ENCODE results near the gene DYRK4. TPM values are rescaled to one million over a fixed set of nuclear protein-coding genes. Genes with fewer than 3 reads are reported as not detected.

Gene DYRK4
- total RNA-seq, 1 donor from 2014 or later: 6.7 TPM

- no peaks in the 10 kb centered on the region for H3K36me3 Mint-ChIP-seq (ENCODE audit: unreplicated experiment)
- peaks cover 4% of the 10 kb centered on the region for H3K27me3 Mint-ChIP-seq (ENCODE audit: unreplicated experiment)
- DNase-seq: peak; percentile 84
- H3K4me3 Mint-ChIP-seq (ENCODE audit: unreplicated experiment): peak within 1 kb of the TSS; percentile 89
- H3K27ac Mint-ChIP-seq (ENCODE audit: unreplicated experiment): peak within 1 kb of the TSS; percentile 97
- H3K9me3 Mint-ChIP-seq (ENCODE audit: unreplicated experiment): no peaks in the 10 kb centered on the region
- TF ChIP-seq CTCF (IDR thresholded peaks at IDR 0.05; ENCODE audit: partially characterized antibody, unreplicated experiment): no peak
- H3K4me1 Mint-ChIP-seq (ENCODE audit: low read depth, unreplicated experiment): peaks cover 29% of the 10 kb centered on the region
Observed at GRCh38 chr12:4648501-4649357, 86.7 kb downstream of the DYRK4 start, which contains the start of the genes AKAP3 and NDUFA9. AKAP3 (minus strand) TSS chr12:4649051; CDS start chr12:4638196, 10,855 bp downstream. NDUFA9 (plus strand) TSS chr12:4649114; CDS start chr12:4649127, 13 bp downstream.

GRCh38 chr12:4649358-4649661 is 87.3 kb downstream of the DYRK4 start:
- peak overlapping the region; percentile 97 for H3K27ac Mint-ChIP-seq (ENCODE audit: unreplicated experiment)
- peaks cover 29% of the 10 kb centered on the region for H3K4me1 Mint-ChIP-seq (ENCODE audit: low read depth, unreplicated experiment)
- peaks cover 4% of the 10 kb centered on the region for H3K27me3 Mint-ChIP-seq (ENCODE audit: unreplicated experiment)
- no peak for DNase-seq
- peak overlapping the region; percentile 89 for H3K4me3 Mint-ChIP-seq (ENCODE audit: unreplicated experiment)
- H3K9me3 Mint-ChIP-seq (ENCODE audit: unreplicated experiment): no peaks in the 10 kb centered on the region
- no peaks in the 10 kb centered on the region for H3K36me3 Mint-ChIP-seq (ENCODE audit: unreplicated experiment)
- no peak for TF ChIP-seq CTCF (IDR thresholded peaks at IDR 0.05; ENCODE audit: partially characterized antibody, unreplicated experiment)

GRCh38 chr12:4653257-4653656 is 91.2 kb downstream of the DYRK4 start:
- Mint-ChIP-seq H3K4me3 (ENCODE audit: unreplicated experiment) (no peak overlapping the region), H3K27ac (ENCODE audit: unreplicated experiment) (no peak overlapping the region), H3K36me3 (ENCODE audit: unreplicated experiment) (no peaks in the 10 kb centered on the region), H3K4me1 (ENCODE audit: low read depth, unreplicated experiment) (peaks cover 23% of the 10 kb centered on the region), H3K27me3 (ENCODE audit: unreplicated experiment) (peaks cover 4% of the 10 kb centered on the region), H3K9me3 (ENCODE audit: unreplicated experiment) (no peaks in the 10 kb centered on the region)
- DNase-seq: no peak
- TF ChIP-seq CTCF (IDR thresholded peaks at IDR 0.05; ENCODE audit: partially characterized antibody, unreplicated experiment): no peak

GRCh38 chr12:4653691-4654090 is 91.7 kb downstream of the DYRK4 start:
- H3K9me3 Mint-ChIP-seq (ENCODE audit: unreplicated experiment): no peaks in the 10 kb centered on the region
- peaks cover 22% of the 10 kb centered on the region for H3K4me1 Mint-ChIP-seq (ENCODE audit: low read depth, unreplicated experiment)
- H3K4me3 Mint-ChIP-seq (ENCODE audit: unreplicated experiment): no peak overlapping the region
- H3K27ac Mint-ChIP-seq (ENCODE audit: unreplicated experiment): no peak overlapping the region
- DNase-seq: no peak
- H3K36me3 Mint-ChIP-seq (ENCODE audit: unreplicated experiment): no peaks in the 10 kb centered on the region
- H3K27me3 Mint-ChIP-seq (ENCODE audit: unreplicated experiment): peaks cover 4% of the 10 kb centered on the region
- no peak for TF ChIP-seq CTCF (IDR thresholded peaks at IDR 0.05; ENCODE audit: partially characterized antibody, unreplicated experiment)

Other genes with a start within 250 kb of the DYRK4 start
- 20.7 TPM for gene TIGAR, start 241.0 kb upstream of the DYRK4 start, total RNA-seq (ENCODE audit: unreplicated experiment)
- gene FGF23, start 182.5 kb upstream of the DYRK4 start, total RNA-seq (ENCODE audit: unreplicated experiment): not detected
- gene FGF6, start 116.4 kb upstream of the DYRK4 start, total RNA-seq (ENCODE audit: unreplicated experiment): not detected
- 5.5 TPM for gene RAD51AP1, start 23.3 kb upstream of the DYRK4 start, total RNA-seq (ENCODE audit: unreplicated experiment)
- gene AKAP3, start 86.8 kb downstream of the DYRK4 start, total RNA-seq (ENCODE audit: unreplicated experiment): 3.3 TPM
- 130 TPM for gene NDUFA9, start 86.9 kb downstream of the DYRK4 start, total RNA-seq (ENCODE audit: unreplicated experiment)
- gene GALNT8, start 158.2 kb downstream of the DYRK4 start, total RNA-seq (ENCODE audit: unreplicated experiment): 25.3 TPM

Data from glutamatergic neuron (in vitro differentiated cells).